Large intestine (tissue), 3 donors: ENCODE results near the gene LTBP4. TPM values are rescaled to one million over a fixed set of nuclear protein-coding genes. Genes with fewer than 3 reads are reported as not detected.
A peak's percentile ranks its signal among the peaks of the same experiment; 100 is the strongest.

ENCODE experiments used
- DNase-seq, 2 donors: peaks; one replicate each; pipeline versions ENCODE4 v3.0.0 to v3.0.0-alpha.2; 2013
- H3K27ac ChIP-seq: one replicate; pipeline ENCODE4 v1.5.1; 2013; ENCODE audit warnings: low read length
- H3K27me3 ChIP-seq: 2 replicates; pipeline ENCODE4 v1.6.1; 2013; ENCODE audit warnings: low read length; ENCODE audit not compliant: control insufficient read depth, insufficient read depth
- H3K36me3 ChIP-seq: 2 replicates; pipeline ENCODE4 v1.6.1; 2013; ENCODE audit warnings: low read length; ENCODE audit not compliant: control insufficient read depth, insufficient read depth
- H3K4me1 ChIP-seq: one replicate; pipeline ENCODE4 v1.6.1; 2013; ENCODE audit warnings: low read length; ENCODE audit not compliant: control insufficient read depth, insufficient read depth
- H3K4me3 ChIP-seq: one replicate; pipeline ENCODE4 v1.5.1; 2013; ENCODE audit warnings: low read length
- H3K9me3 ChIP-seq: one replicate; pipeline ENCODE4 v1.6.1; 2013; ENCODE audit warnings: mild to moderate bottlenecking, low read depth, low read length, moderate library complexity; ENCODE audit not compliant: control insufficient read depth
- WGBS: methylation state at CpG from one replicate; pipeline ENCODE4 v1.1.5; 2013; ENCODE audit warnings: low lambda C conversion rate; ENCODE audit not compliant: insufficient coverage; 5-methylcytosine and 5-hydroxymethylcytosine counted together
- polyA plus RNA-seq: library from polyadenylated mRNA; unstranded; fragments of 120-200 nt; gene quantifications from one replicate; pipeline ENCODE4 v1.2.1, GENCODE V29; 2013

LTBP4 gene
- polyA plus RNA-seq, 1 donor: 223 TPM

GRCh38 chr19:40611900-40612698, 10.9 kb downstream of the LTBP4 start:
- Histone ChIP-seq H3K4me3 (no peak overlapping the region), H3K27me3 (no peaks in the 10 kb centered on the region), H3K36me3 (peaks cover 13% of the 10 kb centered on the region), H3K27ac (no peak overlapping the region), H3K4me1 (peaks cover 40% of the 10 kb centered on the region), H3K9me3 (peaks cover 11% of the 10 kb centered on the region)
- WGBS: no CpG with 5 or more reads among the region's 10 CpGs
- no peak for DNase-seq

DNA sequence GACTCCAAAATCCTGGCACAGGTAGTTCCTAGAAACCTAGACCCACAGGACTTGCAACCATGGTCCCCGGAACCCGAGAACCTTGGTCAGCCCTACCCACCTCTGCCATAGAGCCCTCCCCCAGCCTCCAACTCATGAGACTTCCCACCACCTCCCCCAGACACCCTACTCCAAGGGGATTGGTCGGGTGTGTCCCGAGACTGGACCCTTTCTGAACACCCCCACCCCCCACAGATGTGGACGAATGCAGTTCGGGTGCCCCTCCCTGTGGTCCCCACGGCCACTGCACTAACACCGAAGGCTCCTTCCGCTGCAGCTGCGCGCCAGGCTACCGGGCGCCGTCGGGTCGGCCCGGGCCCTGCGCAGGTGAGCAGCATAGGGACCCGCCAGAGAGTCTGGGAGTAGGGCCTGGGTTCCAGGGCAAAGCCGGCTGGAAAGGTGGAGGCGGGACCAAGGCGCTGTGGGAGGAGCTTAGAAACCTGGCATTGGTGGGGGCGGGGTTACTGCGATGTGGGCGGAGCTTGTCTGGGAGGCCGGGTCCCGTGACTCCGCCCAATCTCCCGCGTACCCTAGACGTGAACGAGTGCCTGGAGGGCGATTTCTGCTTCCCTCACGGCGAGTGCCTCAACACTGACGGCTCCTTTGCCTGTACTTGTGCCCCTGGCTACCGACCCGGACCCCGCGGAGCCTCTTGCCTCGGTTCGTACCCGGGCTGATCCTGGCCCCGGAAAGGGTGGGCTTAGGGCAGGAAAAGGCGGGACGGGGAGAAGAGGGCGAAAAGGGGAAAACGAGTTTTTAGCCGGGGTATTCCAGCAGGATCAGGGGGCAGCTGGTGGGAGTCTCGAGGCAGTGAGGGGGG, 11.9 kb downstream of the LTBP4 start:
- DNase-seq: no peak
- WGBS: no CpG with 5 or more reads among the region's 50 CpGs
- Histone ChIP-seq H3K36me3 (peaks cover 16% of the 10 kb centered on the region), H3K9me3 (peaks cover 6% of the 10 kb centered on the region), H3K4me3 (peak overlapping the region; percentile 55), H3K27ac (peak overlapping the region; percentile 71), H3K4me1 (peaks cover 31% of the 10 kb centered on the region), H3K27me3 (no peaks in the 10 kb centered on the region)

DNA sequence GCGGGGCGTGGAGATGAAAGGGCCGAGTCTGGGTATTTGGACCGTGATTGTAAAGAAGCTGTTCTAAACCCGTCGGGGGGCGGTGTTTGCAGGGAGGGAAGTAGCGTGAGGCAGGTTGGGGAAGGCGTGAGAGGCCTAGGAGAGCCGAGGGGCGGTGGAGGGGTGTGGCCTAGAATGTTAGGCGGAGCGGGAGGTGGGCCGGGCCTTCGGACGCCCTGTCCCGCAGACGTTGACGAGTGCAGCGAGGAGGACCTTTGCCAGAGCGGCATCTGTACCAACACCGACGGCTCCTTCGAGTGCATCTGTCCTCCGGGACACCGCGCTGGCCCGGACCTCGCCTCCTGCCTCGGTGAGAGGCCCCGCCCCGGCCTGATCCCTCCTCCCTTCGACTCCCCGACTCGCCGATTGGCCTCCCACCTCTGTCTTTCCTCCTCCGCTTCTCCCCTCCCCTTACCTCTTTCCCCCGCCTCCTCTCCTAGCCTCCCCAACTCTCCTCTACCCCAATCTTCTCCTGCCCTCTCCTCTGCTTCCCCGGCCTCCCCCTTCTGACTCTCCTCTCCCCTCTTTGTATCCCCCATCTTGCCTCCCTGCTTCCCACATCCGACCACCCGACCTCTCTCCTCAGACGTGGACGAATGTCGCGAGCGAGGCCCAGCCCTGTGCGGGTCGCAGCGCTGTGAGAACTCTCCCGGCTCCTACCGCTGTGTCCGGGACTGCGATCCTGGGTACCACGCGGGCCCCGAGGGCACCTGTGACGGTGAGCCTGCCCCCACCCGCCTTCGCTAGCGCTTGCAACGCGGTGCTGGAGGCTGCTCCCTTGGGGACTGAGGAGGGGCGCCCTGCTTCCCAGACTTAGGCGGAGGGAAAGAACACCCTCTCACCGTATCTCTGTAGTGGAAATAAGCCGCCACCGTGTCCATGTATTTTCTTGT, 12.8 kb downstream of the LTBP4 start:
- H3K4me3 ChIP-seq: peak overlapping the region; percentile 55
- H3K27me3 ChIP-seq: no peaks in the 10 kb centered on the region
- H3K4me1 ChIP-seq: peaks cover 25% of the 10 kb centered on the region
- DNase-seq: peak; percentile 62 to 85
- H3K9me3 ChIP-seq: peaks cover 6% of the 10 kb centered on the region
- no CpG with 5 or more reads among the region's 67 CpGs for WGBS
- peak overlapping the region; percentile 71 for H3K27ac ChIP-seq
- H3K36me3 ChIP-seq: peaks cover 20% of the 10 kb centered on the region

- Histone ChIP-seq H3K27ac (peak overlapping the region; percentile 71), H3K27me3 (no peaks in the 10 kb centered on the region), H3K36me3 (peaks cover 28% of the 10 kb centered on the region), H3K4me3 (peak overlapping the region; percentile 55), H3K4me1 (peaks cover 18% of the 10 kb centered on the region), H3K9me3 (peaks cover 6% of the 10 kb centered on the region)
- DNase-seq: peak; percentile 82 to 83
- no CpG with 5 or more reads among the region's 27 CpGs for WGBS
Measured at GRCh38 chr19:40614622-40615411, 13.6 kb downstream of the LTBP4 start.

GRCh38 chr19:40616178-40616577, 15.0 kb downstream of the LTBP4 start:
- no peak overlapping the region for H3K4me3 ChIP-seq
- peaks cover 37% of the 10 kb centered on the region for H3K36me3 ChIP-seq
- no peaks in the 10 kb centered on the region for H3K27me3 ChIP-seq
- WGBS: no CpG with 5 or more reads among the region's 5 CpGs
- H3K4me1 ChIP-seq: peaks cover 13% of the 10 kb centered on the region
- no peak for DNase-seq
- no peak overlapping the region for H3K27ac ChIP-seq
- H3K9me3 ChIP-seq: peaks cover 6% of the 10 kb centered on the region

- no CpG with 5 or more reads among the region's 17 CpGs for WGBS
Measured at GRCh38 chr19:40616941-40617340, 15.8 kb downstream of the LTBP4 start.

GRCh38 chr19:40617961-40618360, 16.8 kb downstream of the LTBP4 start:
- Histone ChIP-seq H3K27me3 (no peaks in the 10 kb centered on the region), H3K36me3 (peaks cover 50% of the 10 kb centered on the region), H3K4me3 (no peak overlapping the region), H3K4me1 (peaks cover 13% of the 10 kb centered on the region), H3K27ac (no peak overlapping the region), H3K9me3 (peaks cover 5% of the 10 kb centered on the region)
- DNase-seq: no peak
- WGBS: no CpG with 5 or more reads among the region's 4 CpGs

More at GRCh38 chr19:40616941-40617340, 15.8 kb downstream of the LTBP4 start:
- Histone ChIP-seq H3K36me3 (peaks cover 42% of the 10 kb centered on the region), H3K9me3 (peaks cover 6% of the 10 kb centered on the region), H3K27ac (no peak overlapping the region), H3K4me3 (no peak overlapping the region), H3K4me1 (peaks cover 13% of the 10 kb centered on the region), H3K27me3 (no peaks in the 10 kb centered on the region)
- DNase-seq: no peak

- H3K9me3 ChIP-seq: no peaks in the 10 kb centered on the region
- H3K4me3 ChIP-seq: no peak overlapping the region
- no peak overlapping the region for H3K27ac ChIP-seq
- peaks cover 50% of the 10 kb centered on the region for H3K36me3 ChIP-seq
- peaks cover 4% of the 10 kb centered on the region for H3K4me1 ChIP-seq
- no peak for DNase-seq
- no peaks in the 10 kb centered on the region for H3K27me3 ChIP-seq
- 81% methylated on average over 3 of the region's 11 CpGs for WGBS
Measured at GRCh38 chr19:40619333-40620160, 18.4 kb downstream of the LTBP4 start.

GRCh38 chr19:40620161-40620485, 19.0 kb downstream of the LTBP4 start:
- DNase-seq: no peak
- no peak overlapping the region for H3K27ac ChIP-seq
- H3K36me3 ChIP-seq: peaks cover 53% of the 10 kb centered on the region
- no peaks in the 10 kb centered on the region for H3K4me1 ChIP-seq
- 90% methylated on average over 2 of the region's 8 CpGs for WGBS
- H3K27me3 ChIP-seq: no peaks in the 10 kb centered on the region
- no peak overlapping the region for H3K4me3 ChIP-seq
- no peaks in the 10 kb centered on the region for H3K9me3 ChIP-seq
